HG02642 (cell line): ENCODE measurements around the gene IQCK.
A peak's percentile ranks its signal among the peaks of the same experiment; 100 is the strongest.
"Not testable (repeated sequence)": the region's sequence is repeated elsewhere in the genome, so short reads cannot be mapped to it uniquely, and the experiment has no call there.

ENCODE experiments used
- ATAC-seq: cut with Tn5 transposase; IDR thresholded peaks from one replicate; pipeline ENCODE4 v1.9.1; 2021; ENCODE audit warnings: mild to moderate bottlenecking; ENCODE audit not compliant: unreplicated experiment, poor library complexity

IQCK gene

DNA sequence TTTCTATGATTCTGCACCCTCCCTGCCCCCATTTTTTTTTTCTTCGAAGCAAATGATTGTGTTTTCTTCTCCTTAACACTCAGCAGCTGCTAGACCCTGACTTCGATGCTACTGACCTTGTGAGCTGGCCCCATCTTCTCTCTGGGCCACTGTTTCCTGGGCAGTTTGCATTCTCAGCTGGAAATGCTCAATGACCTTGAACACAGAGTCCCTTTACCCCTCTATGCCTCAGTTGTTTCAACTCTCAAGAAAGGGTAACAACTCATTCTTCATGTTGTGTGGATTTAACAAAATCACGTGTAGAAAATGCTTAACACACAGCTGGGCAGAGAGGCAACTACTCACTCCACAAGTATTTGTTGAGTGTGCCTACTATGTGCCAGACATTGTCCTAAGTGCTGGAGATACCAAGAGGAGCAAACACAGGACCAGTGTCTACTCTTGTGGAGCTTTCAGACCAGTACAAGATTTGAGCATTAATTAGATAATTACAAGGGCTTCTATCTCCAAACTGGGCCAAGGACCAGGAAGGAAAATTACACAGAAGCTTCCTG is 66.2 kb downstream of the IQCK start:
- ATAC-seq = no peak

DNA sequence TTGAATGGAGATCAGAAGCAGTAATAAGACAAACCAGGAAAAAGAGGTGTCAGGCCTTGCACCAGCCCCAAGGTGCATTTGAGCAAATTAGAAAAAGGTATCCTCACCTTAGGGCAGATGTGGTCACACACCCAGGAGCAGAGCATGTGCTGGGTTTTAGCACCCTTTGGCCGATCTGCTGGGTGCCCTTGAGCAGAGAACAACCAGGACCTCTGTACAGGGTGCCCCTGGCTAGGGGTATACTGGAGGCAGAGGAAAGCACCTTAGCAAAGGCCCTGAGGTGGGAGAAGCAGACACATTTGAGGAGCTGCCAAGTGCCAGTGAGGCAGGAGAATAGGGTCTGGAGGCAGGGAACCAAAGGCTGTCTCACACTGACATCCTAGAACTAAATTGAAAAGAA is 67.0 kb downstream of the IQCK start:
- no peak for ATAC-seq

DNA sequence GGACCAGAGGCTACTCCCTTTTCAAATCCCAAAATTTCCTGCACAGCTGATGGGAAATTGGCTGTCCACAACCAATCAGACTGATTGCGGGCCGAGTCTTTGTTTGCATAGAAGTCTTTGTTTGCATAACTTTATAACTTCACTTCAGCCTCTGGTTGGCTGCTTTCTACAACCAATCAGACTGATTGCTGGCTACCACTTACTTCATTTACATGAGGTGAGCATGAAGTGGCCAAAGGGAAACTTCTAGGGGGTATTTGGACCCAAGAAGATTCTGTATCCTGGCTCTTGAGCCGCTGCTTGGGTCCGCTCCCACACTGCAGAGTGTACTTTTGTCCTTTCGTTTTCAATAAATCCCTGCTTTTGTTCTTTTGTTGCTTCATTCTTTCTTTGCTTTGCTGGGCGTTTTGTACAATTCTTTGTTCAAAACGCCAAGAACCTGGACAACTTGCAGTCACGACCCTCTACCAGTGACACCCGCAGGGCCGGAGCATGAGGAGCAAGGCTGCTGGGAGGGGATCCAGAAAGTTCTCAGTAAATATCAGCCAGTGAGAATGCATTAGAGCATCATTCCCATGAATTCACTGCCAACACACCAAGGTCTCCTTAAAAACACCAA is 67.5 kb downstream of the IQCK start:
- no peak for ATAC-seq

DNA sequence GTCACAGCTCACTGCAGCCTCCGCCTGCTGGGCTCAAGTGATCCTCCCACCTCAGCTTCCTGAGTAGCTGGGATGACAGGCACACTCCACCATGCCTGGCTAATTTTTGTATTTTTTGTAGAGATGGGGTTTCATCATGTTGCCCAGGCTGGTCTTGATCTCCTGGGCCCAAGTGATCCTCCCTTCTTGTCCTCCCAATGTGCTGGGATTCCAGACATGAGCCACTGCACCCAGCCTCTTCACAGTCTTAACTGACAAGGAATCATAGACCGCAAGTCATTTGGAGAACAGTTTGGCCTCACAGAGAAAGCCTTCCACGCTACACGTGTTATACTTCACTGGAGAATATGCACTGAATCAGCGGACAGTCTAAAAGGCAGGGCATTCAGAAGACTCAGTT is 83.3 kb downstream of the IQCK start:
- not testable (repeated sequence) for ATAC-seq

DNA sequence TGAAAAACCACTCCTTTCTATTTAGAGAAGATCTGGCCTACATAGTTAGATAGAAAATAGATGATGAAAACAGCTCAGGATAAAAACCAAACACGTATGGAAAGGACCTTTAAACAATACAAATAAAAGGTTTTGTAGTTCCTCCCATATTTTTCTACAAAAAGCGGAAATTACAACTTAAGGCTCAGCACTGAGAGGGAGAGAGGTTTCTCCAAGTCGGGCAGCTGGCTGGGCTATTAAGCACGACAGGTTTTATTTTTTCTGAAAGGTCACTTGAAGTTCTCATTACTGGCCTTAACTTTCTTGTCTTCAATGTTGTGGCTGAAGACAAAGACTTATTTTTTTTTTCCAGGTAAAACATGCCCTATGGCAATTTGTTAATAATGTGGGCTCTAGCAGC is 83.8 kb downstream of the IQCK start:
- not testable (repeated sequence) for ATAC-seq

DNA sequence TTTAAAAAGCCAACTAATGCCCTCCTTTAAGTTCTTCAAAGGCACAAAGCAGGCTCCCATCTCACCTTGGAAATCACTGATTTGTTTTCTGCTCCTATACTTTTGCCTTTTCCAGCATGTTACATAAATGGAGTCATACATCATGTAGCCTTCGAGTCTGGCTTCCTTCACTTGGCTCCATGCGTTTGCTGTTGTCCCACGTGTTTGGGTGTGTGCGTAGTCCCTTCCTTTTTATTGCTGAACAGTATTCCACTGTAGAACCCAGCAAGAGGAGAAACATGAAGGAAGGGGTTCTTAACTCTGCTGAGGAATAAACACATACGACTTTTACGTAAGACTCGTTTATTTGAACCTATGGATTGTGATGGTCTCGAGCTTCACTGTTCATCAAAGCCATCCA is 84.5 kb downstream of the IQCK start:
- ATAC-seq = no peak

DNA sequence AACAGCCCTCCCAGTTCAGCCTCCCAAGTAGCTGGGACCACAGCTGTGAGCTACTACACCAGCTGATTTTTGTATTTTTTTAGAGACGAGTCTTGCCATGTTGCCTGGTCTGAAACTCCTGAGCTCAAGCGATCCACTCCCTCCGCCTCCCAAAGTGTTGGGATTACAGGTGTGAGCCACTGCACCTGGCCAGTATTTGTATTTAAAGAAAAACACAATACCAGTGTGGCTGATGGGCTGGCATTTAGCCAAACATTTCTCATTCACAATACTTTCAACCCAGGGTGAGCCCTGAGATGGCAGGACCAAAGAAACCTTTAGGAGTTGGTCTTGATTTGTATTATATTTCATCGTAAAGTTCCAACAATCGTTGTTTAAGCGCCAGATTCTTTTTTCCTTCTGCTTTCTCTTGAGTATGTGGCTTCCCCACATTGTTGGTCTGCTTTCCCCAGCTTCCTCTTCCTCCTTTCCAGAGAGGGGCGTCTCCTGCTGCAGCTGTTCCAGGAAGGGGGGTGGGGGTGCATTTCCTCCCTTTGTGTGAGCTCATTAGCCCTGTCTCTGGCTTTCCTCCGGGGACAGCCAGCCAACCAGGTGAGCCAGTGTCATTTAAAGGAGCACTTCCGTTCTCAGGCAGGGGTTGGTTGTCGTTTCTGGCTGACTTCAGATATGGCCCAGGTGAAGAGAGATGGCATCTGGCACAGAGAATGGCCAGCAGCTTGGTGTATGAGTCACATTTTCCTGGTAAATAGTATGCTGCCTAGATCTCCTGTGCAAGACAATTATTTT is 86.7 kb downstream of the IQCK start:
- no peak for ATAC-seq

DNA sequence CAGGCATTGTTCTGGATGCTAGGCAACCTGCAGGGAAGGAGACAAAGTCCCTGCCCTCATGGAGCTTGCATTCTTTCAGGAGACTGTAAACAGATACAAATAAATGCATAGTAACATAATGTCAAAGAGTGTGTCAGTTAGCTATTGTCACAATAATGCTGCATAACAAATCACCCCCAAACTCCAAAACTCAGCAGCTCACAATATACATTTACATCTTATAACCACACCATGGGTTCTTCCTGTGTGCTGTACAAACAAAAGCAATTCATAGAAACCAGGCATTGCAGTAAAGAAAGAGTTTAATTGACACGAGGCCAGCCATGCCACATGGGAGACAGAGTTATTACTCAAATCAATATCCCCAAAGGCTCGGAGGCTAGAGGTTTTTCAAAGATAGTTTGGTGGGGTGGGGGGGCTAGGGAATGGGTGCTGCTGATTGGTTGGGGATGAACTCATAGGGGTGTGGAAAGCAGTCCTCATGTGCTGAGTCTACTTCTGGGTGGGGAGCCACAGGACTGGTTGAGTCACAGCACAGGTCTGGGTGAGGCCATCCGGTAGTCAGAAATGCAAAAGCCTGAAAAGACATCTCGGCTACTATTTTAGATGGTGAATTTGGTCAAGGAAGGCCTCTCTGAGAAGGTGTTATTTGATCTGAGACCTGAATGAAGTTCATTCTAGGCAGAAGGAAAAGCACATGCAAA is 87.5 kb downstream of the IQCK start:
- ATAC-seq = no peak

DNA sequence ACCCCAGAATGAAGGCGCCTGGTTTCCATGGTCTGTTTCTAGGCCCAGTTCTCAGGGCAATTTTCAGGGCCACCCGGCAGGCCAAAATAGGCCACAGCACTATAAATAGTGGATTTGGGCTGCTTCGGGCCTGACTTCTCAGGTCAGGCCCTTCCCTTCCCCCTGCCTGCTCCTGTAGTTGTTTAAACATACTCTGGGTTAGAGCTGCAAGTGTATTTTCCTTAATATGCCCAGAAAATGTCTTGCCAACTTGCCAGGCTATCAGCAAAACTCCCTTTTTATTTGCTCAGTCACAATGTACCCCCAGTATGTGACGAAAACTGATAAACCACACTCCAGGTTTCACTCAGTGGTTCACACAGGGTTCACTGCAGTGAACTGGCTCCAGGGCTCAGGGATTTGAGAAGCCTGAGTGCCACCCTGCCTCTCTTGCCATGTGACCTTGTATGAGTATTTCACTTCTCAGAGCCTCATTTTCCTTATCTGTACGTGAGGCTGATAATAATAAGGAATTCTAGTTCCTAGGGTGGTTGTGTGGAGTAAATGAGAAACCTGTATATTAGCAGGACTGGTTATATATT is 90.1 kb downstream of the IQCK start:
- peak; percentile 69 for ATAC-seq

DNA sequence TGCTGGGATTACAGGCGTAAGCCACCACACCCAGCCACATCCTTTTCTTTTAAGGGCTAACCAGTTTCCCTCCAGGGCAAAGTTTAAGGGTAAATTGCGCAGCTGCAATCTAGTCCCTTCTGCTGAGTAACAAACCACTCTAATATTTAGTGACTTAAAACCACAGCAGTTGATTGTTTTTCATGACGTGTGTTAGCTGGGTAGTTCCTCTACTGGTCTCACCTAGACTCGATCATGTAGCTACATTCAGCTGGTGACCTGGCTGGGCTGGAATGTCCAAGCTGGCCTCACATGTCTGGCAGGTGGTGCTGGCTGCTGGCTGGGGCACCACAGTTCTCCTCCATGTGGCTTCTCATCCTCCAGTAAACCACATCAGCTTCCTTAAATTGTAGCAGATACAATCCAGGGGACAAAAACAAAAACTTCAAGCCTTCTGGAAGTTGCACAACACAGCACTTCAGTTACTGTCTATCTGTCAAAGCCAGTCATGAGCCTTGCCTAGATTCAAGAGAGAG is 91.1 kb downstream of the IQCK start:
- ATAC-seq = no peak

DNA sequence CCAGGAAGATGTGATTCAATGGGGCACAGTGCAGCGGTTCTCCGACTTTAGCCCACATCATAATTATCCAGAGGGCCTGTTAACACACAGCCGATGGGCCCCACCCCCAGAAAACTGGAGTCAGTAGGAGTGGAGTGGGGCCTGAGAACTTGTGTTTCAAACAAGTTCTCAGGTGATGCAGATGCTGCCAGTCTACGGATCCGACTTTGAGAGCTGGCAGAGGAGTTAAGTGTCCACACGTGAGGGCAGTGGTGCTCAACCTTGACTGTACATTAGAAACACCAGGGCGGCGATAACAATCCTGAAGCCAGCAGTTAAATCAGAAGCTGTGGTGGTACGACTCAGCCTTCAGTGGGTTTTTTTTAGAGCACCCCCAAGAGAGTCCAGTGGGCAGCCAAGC is 91.6 kb downstream of the IQCK start:
- ATAC-seq = no peak

DNA sequence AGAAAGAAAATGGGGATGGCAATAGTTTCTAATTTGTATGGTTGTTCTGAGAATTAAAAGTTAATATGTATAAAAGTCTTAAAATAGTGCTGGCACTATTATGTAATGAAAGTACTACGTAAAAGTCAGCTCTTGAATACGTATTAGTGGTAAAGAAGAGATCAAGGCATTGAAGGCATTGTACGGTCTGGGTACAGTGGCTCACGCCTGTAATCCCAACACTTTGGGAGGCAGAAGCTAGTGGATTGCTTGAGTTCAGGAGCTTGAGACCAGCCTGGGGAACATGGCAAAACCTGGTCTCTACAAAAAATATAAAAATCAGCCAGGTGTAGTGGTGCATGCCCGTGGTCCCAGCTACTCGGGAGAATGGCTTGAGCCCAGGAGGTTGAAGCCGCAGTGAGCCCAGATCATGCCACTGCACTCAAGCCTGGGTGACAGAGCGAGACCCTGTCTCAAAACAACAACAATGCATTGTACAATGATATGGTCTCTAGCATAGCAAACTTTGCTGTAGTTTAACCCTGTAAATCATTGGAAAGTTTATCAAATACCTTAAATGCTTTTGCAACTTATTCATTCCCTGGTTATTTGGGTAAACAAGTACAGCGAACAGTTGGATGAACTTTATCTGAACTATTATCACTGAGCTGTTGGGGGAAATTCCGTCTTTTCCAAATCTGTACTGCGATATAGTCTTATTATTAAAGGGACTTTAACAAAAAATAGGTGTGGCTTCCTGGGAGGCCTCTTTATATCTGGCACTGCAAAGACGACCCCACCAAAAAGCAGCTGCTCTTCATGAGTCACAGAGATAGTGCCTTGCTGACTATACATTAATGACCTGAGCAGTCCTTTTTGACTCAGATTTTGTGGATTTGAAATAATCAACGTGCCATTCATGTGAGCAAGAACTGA is 93.0 kb downstream of the IQCK start:
- no peak for ATAC-seq

DNA sequence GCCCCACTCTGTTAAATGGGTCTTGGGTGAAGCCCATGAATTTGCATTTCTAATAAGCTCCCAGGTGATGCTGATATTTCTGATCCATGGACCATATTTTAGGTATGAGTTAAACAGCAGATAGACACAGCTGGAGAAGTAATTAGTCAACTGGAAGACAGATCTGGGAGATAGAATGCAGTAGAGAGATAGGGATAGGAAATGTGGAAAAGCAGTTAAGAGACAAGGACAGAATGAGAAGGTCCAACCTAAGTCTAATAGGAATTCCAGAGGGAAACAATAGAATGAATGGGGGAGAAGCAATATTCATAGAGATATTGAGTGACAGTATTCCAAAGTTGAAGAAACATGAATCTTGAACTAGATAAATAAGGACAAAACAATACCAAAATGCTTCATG is 94.9 kb downstream of the IQCK start:
- ATAC-seq = no peak

DNA sequence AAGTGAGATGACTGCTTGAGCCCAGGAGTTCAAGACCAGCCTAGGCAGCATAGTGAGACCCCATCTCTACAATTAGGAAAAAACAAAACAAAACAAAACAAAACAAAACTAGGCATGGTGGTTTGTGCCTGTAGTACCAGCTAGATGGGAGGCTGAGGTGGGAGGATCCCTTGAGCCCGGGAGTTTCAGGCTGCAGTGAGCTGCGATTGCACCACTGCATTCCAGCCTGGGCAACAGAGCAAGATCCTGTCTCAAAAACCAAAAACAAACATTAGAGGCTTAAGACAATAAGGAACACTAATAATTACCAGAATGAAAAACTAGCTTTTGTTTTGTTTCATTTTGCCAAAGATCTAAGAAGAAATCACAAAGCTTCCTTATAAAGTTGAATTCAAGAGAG is 97.3 kb downstream of the IQCK start:
- ATAC-seq = no peak

DNA sequence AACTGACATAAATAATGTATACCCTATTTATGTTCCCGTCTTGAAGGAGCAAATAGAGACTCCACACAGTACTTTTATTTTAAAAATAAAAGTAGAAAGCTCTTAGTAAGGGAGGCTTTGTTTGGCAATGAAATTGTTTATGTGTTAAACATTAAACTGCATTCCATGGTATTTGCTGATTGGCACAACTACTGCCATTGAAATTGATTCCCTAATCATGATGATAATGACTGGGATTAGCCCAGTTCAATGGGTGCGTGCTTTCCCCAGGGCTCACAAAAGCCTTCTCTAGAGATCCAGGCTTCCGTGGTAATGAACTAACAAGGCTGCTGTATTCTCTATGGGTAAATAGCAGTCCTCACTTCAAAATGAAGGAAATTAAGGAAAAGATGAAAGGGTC is 99.1 kb downstream of the IQCK start:
- no peak for ATAC-seq

DNA sequence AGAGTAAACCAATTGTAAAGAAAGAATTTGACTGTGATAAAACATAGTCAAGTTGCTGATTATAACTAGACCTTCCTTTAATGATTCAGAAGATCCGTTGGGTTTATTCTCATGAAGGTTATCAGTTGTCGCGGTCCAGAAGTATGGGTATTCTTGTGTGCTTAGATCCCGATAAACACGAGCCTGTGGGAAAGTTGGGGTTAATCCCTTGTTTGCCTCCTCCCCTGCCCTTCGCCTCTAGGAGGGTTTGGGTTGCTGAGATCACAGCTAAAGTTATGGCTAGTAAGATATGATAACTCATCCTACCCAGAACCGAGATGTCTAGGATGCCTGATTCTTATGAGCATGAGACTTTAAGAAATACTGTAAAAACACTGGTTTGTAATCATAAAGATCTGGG is 99.8 kb downstream of the IQCK start:
- no peak for ATAC-seq

DNA sequence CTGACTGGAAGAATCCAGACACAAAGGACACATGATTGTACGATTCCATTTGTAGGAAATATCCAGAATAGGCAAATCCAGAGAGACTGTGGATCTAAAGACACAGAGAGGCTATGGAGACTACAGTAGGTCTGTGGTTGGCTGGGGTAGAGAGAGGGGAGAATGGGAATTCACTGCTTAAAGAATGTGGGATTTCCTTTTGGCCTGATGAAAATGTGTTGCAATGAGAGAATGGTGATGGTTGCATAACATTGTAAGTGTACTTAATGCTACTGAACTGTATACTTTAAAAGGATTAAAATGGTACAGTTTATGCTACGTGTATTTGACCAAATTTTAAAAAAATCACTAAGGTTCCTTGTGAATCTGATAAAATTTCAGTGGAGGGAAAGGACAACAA is 104.5 kb downstream of the IQCK start:
- no peak for ATAC-seq

DNA sequence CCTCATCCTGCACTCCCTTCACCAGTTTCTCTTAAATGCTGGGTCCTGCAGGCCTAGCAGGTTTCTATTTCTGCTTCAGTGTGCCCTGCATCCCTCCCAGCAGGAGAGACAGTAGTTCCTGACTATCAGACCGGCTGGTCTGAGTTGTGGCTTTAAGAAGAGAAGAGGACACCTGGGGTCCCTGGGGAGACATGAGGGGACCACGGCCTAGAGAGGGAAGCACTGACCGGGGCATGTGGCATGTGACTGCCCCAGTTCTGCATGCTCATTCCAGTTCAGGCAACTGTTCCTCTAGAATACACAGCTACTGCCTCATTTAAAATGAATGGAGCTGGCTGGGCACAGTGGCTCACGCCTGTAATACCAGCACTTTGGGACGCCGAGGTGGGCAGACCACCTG is 105.3 kb downstream of the IQCK start:
- ATAC-seq = no peak

DNA sequence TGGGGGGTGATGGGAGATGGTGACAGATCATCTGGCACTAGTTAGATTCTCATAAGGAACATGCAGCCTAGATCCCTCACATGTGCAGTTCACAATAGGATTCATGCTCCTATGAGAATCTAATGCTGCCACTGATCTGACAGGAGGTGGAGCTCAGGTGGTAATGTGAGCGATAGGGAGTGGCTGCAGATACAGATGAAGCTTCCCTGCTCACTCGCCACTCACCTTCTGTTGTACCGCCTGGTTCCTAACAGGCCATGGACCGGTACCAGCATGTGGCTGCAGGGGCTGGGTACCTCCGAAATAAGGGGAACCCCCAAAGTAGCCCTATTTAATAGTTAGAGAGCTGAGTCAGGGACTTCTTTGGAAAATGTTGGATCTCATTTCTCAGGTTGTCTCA is 106.1 kb downstream of the IQCK start:
- no peak for ATAC-seq
